ENCODE results near the gene PLEKHM2.
A peak's percentile ranks its signal among the peaks of the same experiment; 100 is the strongest.

The PLEKHM2 gene

GRCh38 chr1:15681349-15682292 is 2.5 kb upstream of the PLEKHM2 start:
- no peak overlapping the region for H3K4me3 ChIP-seq (replicated peaks; ENCODE audit: low read depth, low read length)
- no peak for TF ChIP-seq CTCF (IDR thresholded peaks at IDR 0.05; ENCODE audit: low read depth, low read length, missing control alignments)
- no peak for DNase-seq (ENCODE audit: extremely low read depth, low read depth)

- TF ChIP-seq CTCF (IDR thresholded peaks at IDR 0.05; ENCODE audit: low read depth, low read length, missing control alignments), result no peak
- no peak overlapping the region for H3K4me3 ChIP-seq (replicated peaks; ENCODE audit: low read depth, low read length)
- DNase-seq (ENCODE audit: extremely low read depth, low read depth), result no peak
Measured at GRCh38 chr1:15682936-15683341, 1.2 kb upstream of the PLEKHM2 start.

- H3K4me3 ChIP-seq (replicated peaks; ENCODE audit: low read depth, low read length), result peak overlapping the region; percentile 52
- no peak for DNase-seq (ENCODE audit: extremely low read depth, low read depth)
- TF ChIP-seq CTCF (IDR thresholded peaks at IDR 0.05; ENCODE audit: low read depth, low read length, missing control alignments), result no peak
Measured at GRCh38 chr1:15683345-15684039, 628 bp upstream of the PLEKHM2 start.

- peak overlapping the region; percentile 73 for H3K4me3 ChIP-seq (replicated peaks; ENCODE audit: low read depth, low read length)
- DNase-seq (ENCODE audit: extremely low read depth, low read depth), result no peak
- TF ChIP-seq CTCF (IDR thresholded peaks at IDR 0.05; ENCODE audit: low read depth, low read length, missing control alignments), result no peak
Measured at GRCh38 chr1:15684468-15685291, 560 bp downstream of the PLEKHM2 start.

- TF ChIP-seq CTCF (IDR thresholded peaks at IDR 0.05; ENCODE audit: low read depth, low read length, missing control alignments), result no peak
- peak overlapping the region; percentile 73 for H3K4me3 ChIP-seq (replicated peaks; ENCODE audit: low read depth, low read length)
- DNase-seq (ENCODE audit: extremely low read depth, low read depth), result no peak
Measured at GRCh38 chr1:15685820-15686219, 1.7 kb downstream of the PLEKHM2 start.

GRCh38 chr1:15687446-15687845 is 3.3 kb downstream of the PLEKHM2 start:
- no peak overlapping the region for H3K4me3 ChIP-seq (replicated peaks; ENCODE audit: low read depth, low read length)
- TF ChIP-seq CTCF (IDR thresholded peaks at IDR 0.05; ENCODE audit: low read depth, low read length, missing control alignments), result no peak
- no peak for DNase-seq (ENCODE audit: extremely low read depth, low read depth)
